Measurements from ENCODE around the gene C11orf98.

- no peak for TF ChIP-seq CTCF (IDR thresholded peaks at IDR 0.05)
- no peak for TF ChIP-seq POLR2A (IDR thresholded peaks at IDR 0.05)
- no peak for TF ChIP-seq EP300 (IDR thresholded peaks at IDR 0.05)
- no peak for TF ChIP-seq POLR2AphosphoS5 (IDR thresholded peaks at IDR 0.05)
These were observed 19.4 kb downstream of the C11orf98 start for GRCh38 chr11:62645671-62645945.

All from sigmoid colon (tissue), 4 donors.